Measurements from ENCODE around the gene EPAS1. TPM values are rescaled to one million over a fixed set of nuclear protein-coding genes. Genes with fewer than 3 reads are reported as not detected.
A peak's percentile ranks its signal among the peaks of the same experiment; 100 is the strongest.

Gene EPAS1
- total RNA-seq, 1 donor from 2014 or later: 1,419 TPM

- intact Hi-C loops (cut with DNase I): no loop called here
- H3K9me3 ChIP-seq: no peaks in the 10 kb centered on the region
- DNase-seq (no peak), ATAC-seq (peak in 1 of 2 donors; percentile 4)
- no peak overlapping the region for H3K4me3 ChIP-seq
- peaks cover 100% of the 10 kb centered on the region for H3K36me3 ChIP-seq
- no peaks in the 10 kb centered on the region for H3K27me3 ChIP-seq (ENCODE audit: low read depth)
- H3K4me1 ChIP-seq: peaks cover 89% of the 10 kb centered on the region
- TF ChIP-seq CTCF (IDR thresholded peaks at IDR 0.05): no peak
- H3K27ac ChIP-seq: no peak overlapping the region
Measured at GRCh38 chr2:46353509-46353908, 56.3 kb downstream of the EPAS1 start.

GRCh38 chr2:46355756-46356155, 58.5 kb downstream of the EPAS1 start:
- Histone ChIP-seq H3K27ac (no peak overlapping the region), H3K36me3 (peaks cover 100% of the 10 kb centered on the region), H3K27me3 (ENCODE audit: low read depth) (no peaks in the 10 kb centered on the region), H3K4me3 (no peak overlapping the region), H3K4me1 (peaks cover 69% of the 10 kb centered on the region), H3K9me3 (no peaks in the 10 kb centered on the region)
- no peak for TF ChIP-seq CTCF (IDR thresholded peaks at IDR 0.05)
- DNase-seq: no peak
- ATAC-seq: no peak
- intact Hi-C loops (cut with DNase I): no loop called here

- DNase-seq (no peak), ATAC-seq (no peak)
- H3K36me3 ChIP-seq: peaks cover 100% of the 10 kb centered on the region
- no peaks in the 10 kb centered on the region for H3K27me3 ChIP-seq (ENCODE audit: low read depth)
- H3K9me3 ChIP-seq: no peaks in the 10 kb centered on the region
- no peak overlapping the region for H3K27ac ChIP-seq
- H3K4me3 ChIP-seq: no peak overlapping the region
- intact Hi-C loops (cut with DNase I): no loop called here
- TF ChIP-seq CTCF (IDR thresholded peaks at IDR 0.05): no peak
- peaks cover 69% of the 10 kb centered on the region for H3K4me1 ChIP-seq
Measured at GRCh38 chr2:46356991-46357390, 59.8 kb downstream of the EPAS1 start.

GRCh38 chr2:46358713-46359112, 61.5 kb downstream of the EPAS1 start:
- no peak for ATAC-seq
- no peaks in the 10 kb centered on the region for H3K9me3 ChIP-seq
- DNase-seq: no peak
- H3K27ac ChIP-seq: no peak overlapping the region
- intact Hi-C loops (cut with DNase I): no loop called here
- no peak overlapping the region for H3K4me3 ChIP-seq
- H3K36me3 ChIP-seq: peaks cover 97% of the 10 kb centered on the region
- H3K4me1 ChIP-seq: peaks cover 68% of the 10 kb centered on the region
- no peak for TF ChIP-seq CTCF (IDR thresholded peaks at IDR 0.05)
- H3K27me3 ChIP-seq (ENCODE audit: low read depth): no peaks in the 10 kb centered on the region

GRCh38 chr2:46360303-46360702, 63.1 kb downstream of the EPAS1 start:
- H3K9me3 ChIP-seq: no peaks in the 10 kb centered on the region
- TF ChIP-seq CTCF (IDR thresholded peaks at IDR 0.05): no peak
- no peak overlapping the region for H3K4me3 ChIP-seq
- intact Hi-C loops (cut with DNase I): no loop called here
- peaks cover 64% of the 10 kb centered on the region for H3K4me1 ChIP-seq
- ATAC-seq (no peak), DNase-seq (no peak)
- peaks cover 91% of the 10 kb centered on the region for H3K36me3 ChIP-seq
- no peaks in the 10 kb centered on the region for H3K27me3 ChIP-seq (ENCODE audit: low read depth)
- H3K27ac ChIP-seq: peak overlapping the region; percentile 7

Data from lower lobe of right lung (tissue), 2 donors.